Kidney epithelial cell (primary cell): Measurements from ENCODE around the gene CEMIP2. TPM values are rescaled to one million over a fixed set of nuclear protein-coding genes. Genes with fewer than 3 reads are reported as not detected.

ENCODE experiments used
- DNase-seq: peaks from one replicate; pipeline ENCODE4 v3.0.0-alpha.2; 2010; ENCODE audit warnings: low read depth
- H3K27me3 ChIP-seq: 2 replicates; pipeline ENCODE4 v1.6.0; 2011; ENCODE audit warnings: low read length; ENCODE audit not compliant: control insufficient read depth, insufficient read depth
- H3K36me3 ChIP-seq: 2 replicates; pipeline ENCODE4 v1.5.1; 2011; ENCODE audit warnings: low read length; ENCODE audit not compliant: control insufficient read depth, insufficient read depth
- H3K4me3 ChIP-seq: 2 replicates; pipeline ENCODE4 v1.5.1; 2011; ENCODE audit warnings: low read depth, mild to moderate bottlenecking, control low read depth, low read length
- total RNA-seq: library from RNA; depleted of rRNA; stranded (reverse); fragments of >200 nt; gene quantifications from 2 replicates; pipeline ENCODE4 v1.2.3, GENCODE V29; 2015
- TF ChIP-seq, protein P1 (sequence below): IDR thresholded peaks from 2 replicates; pipeline ENCODE4 v1.5.1; 2011; ENCODE audit warnings: mild to moderate bottlenecking, moderate library complexity, low read length, control low read depth, inconsistent platforms; ENCODE audit not compliant: insufficient read depth, poor library complexity, severe bottlenecking

CEMIP2 gene
- total RNA-seq, 1 donor from 2014 or later: 41.8 TPM

DNA sequence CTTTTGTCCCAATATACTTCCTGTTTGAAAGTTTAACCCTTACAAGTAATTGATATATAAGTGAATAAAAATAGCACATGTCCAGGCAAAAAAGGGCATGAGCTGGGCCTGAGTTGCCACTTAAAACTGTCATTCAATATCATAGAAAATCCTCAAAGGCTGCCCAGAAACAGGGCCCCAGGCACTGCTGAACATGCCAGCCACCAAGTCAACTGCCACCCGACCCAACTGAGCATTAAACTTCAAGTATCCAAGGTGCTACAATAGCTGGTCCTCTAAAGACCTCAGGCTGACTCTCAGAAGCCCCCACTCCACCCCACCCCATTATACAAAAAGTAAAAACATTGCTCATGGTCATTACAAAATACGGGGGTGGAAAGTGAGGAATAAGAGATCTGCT lies 83.7 kb downstream of the CEMIP2 start:
- Histone ChIP-seq H3K36me3 (peaks cover 2% of the 10 kb centered on the region), H3K4me3 (no peak overlapping the region), H3K27me3 (no peaks in the 10 kb centered on the region)
- no peak for DNase-seq
- TF ChIP-seq, protein P1, sequence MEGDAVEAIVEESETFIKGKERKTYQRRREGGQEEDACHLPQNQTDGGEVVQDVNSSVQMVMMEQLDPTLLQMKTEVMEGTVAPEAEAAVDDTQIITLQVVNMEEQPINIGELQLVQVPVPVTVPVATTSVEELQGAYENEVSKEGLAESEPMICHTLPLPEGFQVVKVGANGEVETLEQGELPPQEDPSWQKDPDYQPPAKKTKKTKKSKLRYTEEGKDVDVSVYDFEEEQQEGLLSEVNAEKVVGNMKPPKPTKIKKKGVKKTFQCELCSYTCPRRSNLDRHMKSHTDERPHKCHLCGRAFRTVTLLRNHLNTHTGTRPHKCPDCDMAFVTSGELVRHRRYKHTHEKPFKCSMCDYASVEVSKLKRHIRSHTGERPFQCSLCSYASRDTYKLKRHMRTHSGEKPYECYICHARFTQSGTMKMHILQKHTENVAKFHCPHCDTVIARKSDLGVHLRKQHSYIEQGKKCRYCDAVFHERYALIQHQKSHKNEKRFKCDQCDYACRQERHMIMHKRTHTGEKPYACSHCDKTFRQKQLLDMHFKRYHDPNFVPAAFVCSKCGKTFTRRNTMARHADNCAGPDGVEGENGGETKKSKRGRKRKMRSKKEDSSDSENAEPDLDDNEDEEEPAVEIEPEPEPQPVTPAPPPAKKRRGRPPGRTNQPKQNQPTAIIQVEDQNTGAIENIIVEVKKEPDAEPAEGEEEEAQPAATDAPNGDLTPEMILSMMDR: no peak

- Histone ChIP-seq H3K4me3 (no peak overlapping the region), H3K27me3 (no peaks in the 10 kb centered on the region), H3K36me3 (peaks cover 2% of the 10 kb centered on the region)
- TF ChIP-seq, protein P1: peak; percentile 50
- no peak for DNase-seq
Measured at GRCh38 chr9:71683598-71684235, 84.6 kb downstream of the CEMIP2 start.

DNA sequence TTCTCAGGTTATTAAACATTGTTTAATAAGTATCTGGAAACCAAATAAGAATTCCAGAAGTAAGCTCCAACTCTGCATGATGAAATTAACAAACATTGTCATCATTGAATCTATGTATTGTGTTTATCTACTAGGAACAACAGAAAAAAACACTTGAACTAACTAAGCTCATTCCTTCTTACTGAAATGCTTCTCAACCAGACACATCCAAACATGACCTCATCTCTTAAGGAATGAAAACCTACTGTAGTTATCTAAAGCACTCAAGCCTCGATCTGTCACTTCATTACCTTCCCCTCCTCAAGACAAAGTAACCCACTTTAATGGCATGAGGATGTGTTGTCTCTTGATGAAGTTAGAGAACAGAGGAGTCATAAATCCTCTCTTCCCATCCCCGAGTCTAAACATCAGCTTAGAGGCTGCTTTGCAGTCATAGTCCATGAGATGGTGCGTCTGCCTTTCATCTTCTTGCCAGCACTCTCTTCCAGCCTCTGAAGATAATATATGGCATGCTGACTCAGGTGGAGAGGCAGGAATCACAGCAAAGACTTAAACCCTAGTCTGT lies 86.5 kb downstream of the CEMIP2 start:
- no peaks in the 10 kb centered on the region for H3K36me3 ChIP-seq
- TF ChIP-seq, protein P1: no peak
- DNase-seq: no peak
- no peaks in the 10 kb centered on the region for H3K27me3 ChIP-seq
- H3K4me3 ChIP-seq: no peak overlapping the region

GRCh38 chr9:71681104-71681707 lies 87.1 kb downstream of the CEMIP2 start:
- H3K36me3 ChIP-seq: no peaks in the 10 kb centered on the region
- no peak overlapping the region for H3K4me3 ChIP-seq
- no peak for DNase-seq
- no peaks in the 10 kb centered on the region for H3K27me3 ChIP-seq
- TF ChIP-seq, protein P1: no peak

GRCh38 chr9:71680189-71680980 lies 87.9 kb downstream of the CEMIP2 start:
- DNase-seq: no peak
- no peak overlapping the region for H3K4me3 ChIP-seq
- no peaks in the 10 kb centered on the region for H3K27me3 ChIP-seq
- no peaks in the 10 kb centered on the region for H3K36me3 ChIP-seq
- TF ChIP-seq, protein P1: no peak
